Fibroblast of peridontal ligament (primary cell): ENCODE data around the gene TUBB8.
"Not testable (repeated sequence)": the region's sequence is repeated elsewhere in the genome, so short reads cannot be mapped to it uniquely, and the experiment has no call there.

ENCODE experiments used
- DNase-seq: peaks from one replicate; pipeline ENCODE4 v3.0.0-alpha.2; 2010; ENCODE audit errors: extremely low read depth

The TUBB8 gene

GRCh38 chr10:48996-49395 lies at the start of gene TUBB8:
TUBB8 (minus strand) TSS chr10:49296; CDS start chr10:49238, 58 bp downstream.
- DNase-seq, result no peak

GRCh38 chr10:96466-96865 lies 47.4 kb upstream of the TUBB8 start:
- no peak for DNase-seq

GRCh38 chr10:95356-96115 lies 46.4 kb upstream of the TUBB8 start:
- DNase-seq, result no peak

- DNase-seq, result no peak
These were observed 45.5 kb upstream of the TUBB8 start for GRCh38 chr10:94613-95012.

GRCh38 chr10:92846-93245 lies 43.8 kb upstream of the TUBB8 start:
- no peak for DNase-seq

- no peak for DNase-seq
These were observed 43.1 kb upstream of the TUBB8 start for GRCh38 chr10:92153-92552.

- no peak for DNase-seq
These were observed 42.2 kb upstream of the TUBB8 start for GRCh38 chr10:91313-91712.

- no peak for DNase-seq
These were observed 41.1 kb upstream of the TUBB8 start for GRCh38 chr10:90161-90560.

GRCh38 chr10:89248-89647 lies 40.2 kb upstream of the TUBB8 start:
- no peak for DNase-seq

GRCh38 chr10:88253-88652 lies 39.2 kb upstream of the TUBB8 start:
- DNase-seq, result no peak

GRCh38 chr10:87177-88080 lies 38.3 kb upstream of the TUBB8 start:
- DNase-seq, result no peak

GRCh38 chr10:86031-86430 lies 36.9 kb upstream of the TUBB8 start:
- no peak for DNase-seq

GRCh38 chr10:85044-85443 lies 35.9 kb upstream of the TUBB8 start:
- no peak for DNase-seq

- DNase-seq, result no peak
These were observed 34.9 kb upstream of the TUBB8 start for GRCh38 chr10:83930-84530.

GRCh38 chr10:80477-81105 lies 31.5 kb upstream of the TUBB8 start:
- DNase-seq, result no peak

GRCh38 chr10:79532-80215 lies 30.6 kb upstream of the TUBB8 start:
- no peak for DNase-seq

GRCh38 chr10:78556-78955 lies 29.5 kb upstream of the TUBB8 start:
- DNase-seq, result no peak

- DNase-seq, result not testable (repeated sequence)
These were observed 25.1 kb upstream of the TUBB8 start for GRCh38 chr10:74266-74621.

GRCh38 chr10:73543-74265 lies 24.6 kb upstream of the TUBB8 start:
- peak; percentile 42 for DNase-seq

- not testable (repeated sequence) for DNase-seq
These were observed 19.1 kb upstream of the TUBB8 start for GRCh38 chr10:68156-68555.

GRCh38 chr10:49926-50325 lies 830 bp upstream of the TUBB8 start:
- not testable (repeated sequence) for DNase-seq
